ENCODE measurements around the gene TMEM175.

- no peak for TF ChIP-seq CTCF (conservative IDR thresholded peaks at IDR 0.05; ENCODE audit: low read depth, low read length)
- TF ChIP-seq POLR2A (IDR thresholded peaks at IDR 0.05; ENCODE audit: low read depth, low read length), result no peak
- TF ChIP-seq, protein P1, sequence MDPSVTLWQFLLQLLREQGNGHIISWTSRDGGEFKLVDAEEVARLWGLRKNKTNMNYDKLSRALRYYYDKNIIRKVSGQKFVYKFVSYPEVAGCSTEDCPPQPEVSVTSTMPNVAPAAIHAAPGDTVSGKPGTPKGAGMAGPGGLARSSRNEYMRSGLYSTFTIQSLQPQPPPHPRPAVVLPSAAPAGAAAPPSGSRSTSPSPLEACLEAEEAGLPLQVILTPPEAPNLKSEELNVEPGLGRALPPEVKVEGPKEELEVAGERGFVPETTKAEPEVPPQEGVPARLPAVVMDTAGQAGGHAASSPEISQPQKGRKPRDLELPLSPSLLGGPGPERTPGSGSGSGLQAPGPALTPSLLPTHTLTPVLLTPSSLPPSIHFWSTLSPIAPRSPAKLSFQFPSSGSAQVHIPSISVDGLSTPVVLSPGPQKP (IDR thresholded peaks at IDR 0.05; ENCODE audit: borderline replicate concordance, low read depth, low read length), result no peak
- TF ChIP-seq RCOR1 (IDR thresholded peaks at IDR 0.05; ENCODE audit: insufficient replicate concordance, low read length), result no peak
- no peak for TF ChIP-seq SMC3 (IDR thresholded peaks at IDR 0.05; ENCODE audit: low read depth, low read length)
- TF ChIP-seq MAZ (IDR thresholded peaks at IDR 0.05; ENCODE audit: borderline replicate concordance, low read depth, low read length), result no peak
- TF ChIP-seq CHD1 (IDR thresholded peaks at IDR 0.05; ENCODE audit: low read depth, low read length), result no peak
- TF ChIP-seq RAD21 (IDR thresholded peaks at IDR 0.05; ENCODE audit: low read length), result no peak
- TF ChIP-seq BHLHE40 (IDR thresholded peaks at IDR 0.05; ENCODE audit: low read depth, low read length), result no peak
- no peak for TF ChIP-seq MXI1 (IDR thresholded peaks at IDR 0.05; ENCODE audit: borderline replicate concordance, low read depth, low read length)
Measured at GRCh38 chr4:974668-975067, 42.4 kb downstream of the TMEM175 start.
